GM19328 (cell line): ENCODE measurements around the gene DDAH1.

Source experiments
- ATAC-seq: cut with Tn5 transposase; IDR thresholded peaks from one replicate; pipeline ENCODE4 v1.9.1; 2021; ENCODE audit warnings: mild to moderate bottlenecking, moderate library complexity; ENCODE audit not compliant: unreplicated experiment

Gene DDAH1

GRCh38 chr1:85313888-85314696 lies 150.9 kb downstream of the DDAH1 start:
- no peak for ATAC-seq

- ATAC-seq: no peak
Observed at GRCh38 chr1:85311818-85312217, 153.1 kb downstream of the DDAH1 start.

- ATAC-seq: no peak
Observed at GRCh38 chr1:85308833-85309350, 156.1 kb downstream of the DDAH1 start.

- ATAC-seq: peak; percentile 87
Observed at GRCh38 chr1:85307987-85308832, 156.7 kb downstream of the DDAH1 start.

GRCh38 chr1:85306236-85306635 lies 158.7 kb downstream of the DDAH1 start:
- no peak for ATAC-seq

GRCh38 chr1:85303440-85304162 lies 161.4 kb downstream of the DDAH1 start:
- no peak for ATAC-seq

- ATAC-seq: no peak
Observed at GRCh38 chr1:85300140-85300539, 164.8 kb downstream of the DDAH1 start.

GRCh38 chr1:85297855-85298629 lies 166.9 kb downstream of the DDAH1 start:
- ATAC-seq: peak; percentile 91

- no peak for ATAC-seq
Observed at GRCh38 chr1:85297538-85297854, 167.5 kb downstream of the DDAH1 start.

- no peak for ATAC-seq
Observed at GRCh38 chr1:85296980-85297379, 168.0 kb downstream of the DDAH1 start.

GRCh38 chr1:85295654-85296053 lies 169.3 kb downstream of the DDAH1 start:
- no peak for ATAC-seq

- no peak for ATAC-seq
Observed at GRCh38 chr1:85295006-85295431, 169.9 kb downstream of the DDAH1 start.

- no peak for ATAC-seq
Observed at GRCh38 chr1:85290826-85291225, 174.1 kb downstream of the DDAH1 start.

- no peak for ATAC-seq
Observed at GRCh38 chr1:85289848-85290335, 175.1 kb downstream of the DDAH1 start.

GRCh38 chr1:85289207-85289847 lies 175.6 kb downstream of the DDAH1 start:
- no peak for ATAC-seq

GRCh38 chr1:85284202-85284601 lies 180.8 kb downstream of the DDAH1 start:
- ATAC-seq: no peak

GRCh38 chr1:85283475-85284199 lies 181.3 kb downstream of the DDAH1 start:
- no peak for ATAC-seq

GRCh38 chr1:85282424-85282823 lies 182.5 kb downstream of the DDAH1 start:
- no peak for ATAC-seq

- ATAC-seq: no peak
Observed at GRCh38 chr1:85280636-85281035, 184.3 kb downstream of the DDAH1 start.
